OCI-LY3 (cell line): ENCODE measurements around the gene BABAM2.

Experiments
- EZH2phosphoT487 ChIP-seq: fragments of 200-600 bp; shearing (Covaris generic); IDR thresholded peaks from 2 replicates; pipeline ENCODE4 v1.6.1; 2018; ENCODE audit warnings: antibody characterized with exemption, mixed run types, low read depth
- TF ChIP-seq, protein P1 (sequence below): fragments of 200-600, 300-600 bp; sonication (generic); IDR thresholded peaks from 2 replicates; pipeline ENCODE4 v1.5.1; 2014; ENCODE audit warnings: antibody characterized with exemption, low read length, low read depth

DNA sequence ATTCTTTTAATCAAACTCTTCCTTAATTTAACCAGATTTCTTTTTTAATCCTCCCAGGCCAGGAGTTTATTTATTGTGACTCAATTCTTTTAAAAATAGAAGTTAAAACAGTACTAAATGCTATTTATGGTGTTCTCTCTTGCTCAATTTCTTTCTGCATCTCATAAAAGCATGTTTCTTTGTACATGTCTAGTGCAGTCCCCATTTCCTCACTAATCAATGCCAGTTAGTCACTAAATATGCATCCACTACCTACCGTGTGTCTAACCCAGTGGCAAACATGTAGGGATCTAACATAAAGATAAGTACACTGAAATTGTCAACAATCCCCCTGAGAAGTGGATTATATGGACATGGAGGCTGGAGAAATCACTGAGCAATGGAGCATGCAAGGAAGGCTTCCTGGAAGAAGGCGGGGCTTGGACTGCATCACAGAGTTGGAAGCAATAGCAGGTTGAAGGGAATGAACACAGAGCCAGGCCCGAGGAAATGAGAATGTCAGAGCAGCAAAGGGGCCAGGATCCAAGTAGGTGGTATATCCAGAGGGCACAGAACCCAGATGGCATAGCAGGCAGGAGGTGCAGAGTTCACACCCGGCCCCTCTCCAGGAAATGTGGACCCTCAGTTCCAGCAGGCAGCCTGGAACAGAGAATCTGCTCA lies 396.9 kb downstream of the BABAM2 start:
- TF ChIP-seq, protein P1, sequence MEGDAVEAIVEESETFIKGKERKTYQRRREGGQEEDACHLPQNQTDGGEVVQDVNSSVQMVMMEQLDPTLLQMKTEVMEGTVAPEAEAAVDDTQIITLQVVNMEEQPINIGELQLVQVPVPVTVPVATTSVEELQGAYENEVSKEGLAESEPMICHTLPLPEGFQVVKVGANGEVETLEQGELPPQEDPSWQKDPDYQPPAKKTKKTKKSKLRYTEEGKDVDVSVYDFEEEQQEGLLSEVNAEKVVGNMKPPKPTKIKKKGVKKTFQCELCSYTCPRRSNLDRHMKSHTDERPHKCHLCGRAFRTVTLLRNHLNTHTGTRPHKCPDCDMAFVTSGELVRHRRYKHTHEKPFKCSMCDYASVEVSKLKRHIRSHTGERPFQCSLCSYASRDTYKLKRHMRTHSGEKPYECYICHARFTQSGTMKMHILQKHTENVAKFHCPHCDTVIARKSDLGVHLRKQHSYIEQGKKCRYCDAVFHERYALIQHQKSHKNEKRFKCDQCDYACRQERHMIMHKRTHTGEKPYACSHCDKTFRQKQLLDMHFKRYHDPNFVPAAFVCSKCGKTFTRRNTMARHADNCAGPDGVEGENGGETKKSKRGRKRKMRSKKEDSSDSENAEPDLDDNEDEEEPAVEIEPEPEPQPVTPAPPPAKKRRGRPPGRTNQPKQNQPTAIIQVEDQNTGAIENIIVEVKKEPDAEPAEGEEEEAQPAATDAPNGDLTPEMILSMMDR, result no peak
- TF ChIP-seq EZH2phosphoT487, result no peak
